IPS-NIHi7 (cell line): Measurements from ENCODE around the gene BIRC2.
"Not testable (repeated sequence)": the region's sequence is repeated elsewhere in the genome, so short reads cannot be mapped to it uniquely, and the experiment has no call there.

Source experiments
- DNase-seq: peaks from one replicate; pipeline ENCODE4 v3.0.0; 2012; ENCODE audit warnings: mixed read lengths; ENCODE audit errors: extremely low spot score

Gene BIRC2

GRCh38 chr11:102346748-102347461 is at the start of gene BIRC2:
Gene BIRC2, plus strand, starts transcription at chr11:102347214. Its CDS starts 2,641 bp downstream, at chr11:102349855.
- DNase-seq = peak; percentile 90

GRCh38 chr11:102300837-102301236 is 46.2 kb upstream of the BIRC2 start:
- not testable (repeated sequence) for DNase-seq

GRCh38 chr11:102302241-102302640 is 44.8 kb upstream of the BIRC2 start:
- no peak for DNase-seq

GRCh38 chr11:102304686-102305085 is 42.3 kb upstream of the BIRC2 start:
- no peak for DNase-seq

GRCh38 chr11:102305352-102306047 is 41.5 kb upstream of the BIRC2 start:
- DNase-seq = no peak

GRCh38 chr11:102306048-102306597 is 40.9 kb upstream of the BIRC2 start:
- DNase-seq = no peak

- no peak for DNase-seq
Observed at GRCh38 chr11:102306817-102307726, 39.9 kb upstream of the BIRC2 start.

- no peak for DNase-seq
Observed at GRCh38 chr11:102307727-102308038, 39.3 kb upstream of the BIRC2 start.

- peak; percentile 27 for DNase-seq
Observed at GRCh38 chr11:102309621-102310541, 37.1 kb upstream of the BIRC2 start.

GRCh38 chr11:102312667-102313066 is 34.3 kb upstream of the BIRC2 start:
- no peak for DNase-seq

GRCh38 chr11:102313238-102313940 is 33.6 kb upstream of the BIRC2 start:
- DNase-seq = no peak

- DNase-seq = no peak
Observed at GRCh38 chr11:102314784-102315183, 32.2 kb upstream of the BIRC2 start.

GRCh38 chr11:102316346-102316904 is 30.6 kb upstream of the BIRC2 start:
- no peak for DNase-seq

GRCh38 chr11:102317099-102317767 is 29.8 kb upstream of the BIRC2 start, which contains the start of gene BIRC3:
Gene BIRC3, plus strand, starts transcription at chr11:102317484. Its CDS starts 7,026 bp downstream, at chr11:102324510.
- peak; percentile 64 for DNase-seq

- DNase-seq = no peak
Observed at GRCh38 chr11:102317768-102318103, 29.3 kb upstream of the BIRC2 start.

- no peak for DNase-seq
Observed at GRCh38 chr11:102318469-102318868, 28.5 kb upstream of the BIRC2 start.

GRCh38 chr11:102319544-102319943 is 27.5 kb upstream of the BIRC2 start:
- no peak for DNase-seq

- DNase-seq = no peak
Observed at GRCh38 chr11:102320188-102320587, 26.8 kb upstream of the BIRC2 start.

GRCh38 chr11:102320679-102321078 is 26.3 kb upstream of the BIRC2 start:
- DNase-seq = no peak
